ENCODE data around the gene PLA2G4F.

DNA sequence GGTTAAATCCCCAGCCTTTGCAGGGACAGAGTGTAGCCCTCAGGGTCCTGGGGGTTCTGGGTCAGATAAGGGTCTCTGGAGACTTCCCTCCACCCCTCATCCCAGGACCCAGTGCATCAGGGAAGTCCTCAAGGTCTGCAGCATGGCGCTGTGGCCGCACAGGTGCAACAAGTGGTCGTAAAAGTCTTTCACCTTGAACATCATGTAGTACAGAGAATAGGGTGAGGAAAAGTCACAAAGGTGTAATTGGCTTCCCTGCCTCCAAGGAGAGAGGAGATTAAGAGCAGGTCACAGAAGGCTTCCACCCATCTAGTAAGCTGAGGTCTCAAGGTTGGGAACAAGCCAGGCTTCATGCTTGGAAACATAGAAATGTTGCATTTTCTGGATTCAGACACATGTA lies 32.9 kb downstream of the PLA2G4F start:
- TF ChIP-seq YY1 (IDR thresholded peaks at IDR 0.05; ENCODE audit: insufficient read depth, insufficient read length), result no peak
- no peak for TF ChIP-seq ZNF274 (IDR thresholded peaks at IDR 0.05; ENCODE audit: low read depth, low read length)
- TF ChIP-seq SUZ12 (IDR thresholded peaks at IDR 0.05; ENCODE audit: extremely low read depth, insufficient read depth, insufficient read length), result no peak
